G401 (cell line): Measurements from ENCODE around the gene PLGRKT. TPM values are rescaled to one million over a fixed set of nuclear protein-coding genes. Genes with fewer than 3 reads are reported as not detected.
"Not testable (repeated sequence)": the region's sequence is repeated elsewhere in the genome, so short reads cannot be mapped to it uniquely, and the experiment has no call there.

Experiments
- DNase-seq: peaks from one replicate; pipeline ENCODE4 v3.0.0-alpha.2; 2015; ENCODE audit warnings: low spot score
- in situ Hi-C: cut with HindIII; loops from 2 replicates; pipeline ENCODE4 v1.10.0; 2016; ENCODE audit warnings: low sequenced_read_pairs, mixed read lengths
- total RNA-seq: library from RNA; depleted of rRNA; stranded (reverse); fragments of >200 nt; shearing (Covaris generic); gene quantifications from 2 replicates; pipeline ENCODE4 v1.2.3, GENCODE V29; 2014; rRNA removed

Gene PLGRKT, protein sequence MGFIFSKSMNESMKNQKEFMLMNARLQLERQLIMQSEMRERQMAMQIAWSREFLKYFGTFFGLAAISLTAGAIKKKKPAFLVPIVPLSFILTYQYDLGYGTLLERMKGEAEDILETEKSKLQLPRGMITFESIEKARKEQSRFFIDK
- 62.0 and 102 TPM in 2 replicates for total RNA-seq

DNA sequence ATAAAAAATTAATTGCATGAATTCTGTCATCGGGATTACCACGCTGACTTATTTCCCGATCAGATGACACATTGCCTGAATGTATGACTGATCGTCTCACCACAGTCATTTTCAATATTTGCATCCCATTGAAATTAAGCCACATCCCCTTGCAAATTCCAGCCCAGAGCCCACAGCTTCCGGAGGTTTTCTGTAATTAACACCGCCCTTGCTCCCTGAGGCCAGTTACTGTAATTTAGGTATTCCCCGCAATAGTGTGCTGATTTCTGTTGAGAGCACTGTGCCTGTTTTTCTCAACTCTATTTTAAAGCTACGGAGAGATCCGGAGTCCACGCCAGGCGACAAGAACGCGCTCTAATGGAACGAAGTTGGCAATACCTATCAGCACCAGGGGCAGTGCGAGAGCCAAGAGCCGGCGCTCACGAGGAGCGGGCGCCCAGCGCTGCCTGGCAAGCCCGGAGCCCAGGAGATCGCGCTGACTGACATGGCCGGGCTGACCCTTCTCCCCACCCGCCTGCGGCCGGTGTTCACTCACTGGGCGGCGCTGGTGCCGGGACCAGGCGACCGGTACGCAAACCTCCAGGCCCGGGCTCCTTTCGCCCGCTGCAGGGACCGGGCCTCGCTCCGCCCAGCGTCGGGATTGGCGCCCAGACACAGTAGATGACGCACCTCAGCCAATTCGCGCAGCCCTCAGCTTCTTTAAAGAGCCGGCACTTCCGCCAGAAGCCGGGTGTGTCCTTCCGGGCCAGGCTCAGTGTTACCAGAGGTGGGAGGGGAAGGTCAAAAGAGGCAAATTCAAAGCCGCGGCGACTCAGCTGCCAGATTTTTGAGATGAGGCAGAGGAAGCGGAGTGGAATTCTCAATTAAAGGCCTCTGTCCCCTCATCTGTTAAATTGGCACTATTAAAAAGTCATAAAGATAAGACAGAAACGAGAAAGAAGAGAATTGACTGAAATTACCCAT lies at the start of gene PLGRKT:
TSS of gene PLGRKT (minus strand) at position 672 of the 963 bp plus-strand sequence. CDS start 5,948 bp downstream, outside the sequence.
- in situ Hi-C loops, result no loop called here
- DNase-seq, result peak; percentile 98

DNA sequence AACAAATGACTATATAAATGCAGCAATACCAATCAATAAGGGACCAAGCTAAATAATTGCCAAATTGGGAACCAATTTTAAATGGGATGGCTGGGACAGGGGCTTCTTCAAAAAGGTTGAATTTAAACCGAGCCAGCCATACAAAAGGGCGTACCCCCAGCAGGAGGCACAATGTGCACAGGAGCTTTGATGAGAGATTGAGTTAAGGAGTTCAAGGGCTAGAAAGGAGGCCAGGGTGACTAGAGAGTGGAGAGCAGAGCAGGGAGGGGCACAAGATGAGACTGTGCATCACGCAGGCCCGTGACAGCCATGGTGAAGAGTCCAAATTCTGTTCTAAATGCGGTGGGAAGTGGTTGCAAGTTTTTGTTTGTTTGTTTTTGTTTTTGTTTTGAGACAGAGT lies 49.3 kb upstream of the PLGRKT start:
- in situ Hi-C loops, result no loop called here
- DNase-seq, result no peak

DNA sequence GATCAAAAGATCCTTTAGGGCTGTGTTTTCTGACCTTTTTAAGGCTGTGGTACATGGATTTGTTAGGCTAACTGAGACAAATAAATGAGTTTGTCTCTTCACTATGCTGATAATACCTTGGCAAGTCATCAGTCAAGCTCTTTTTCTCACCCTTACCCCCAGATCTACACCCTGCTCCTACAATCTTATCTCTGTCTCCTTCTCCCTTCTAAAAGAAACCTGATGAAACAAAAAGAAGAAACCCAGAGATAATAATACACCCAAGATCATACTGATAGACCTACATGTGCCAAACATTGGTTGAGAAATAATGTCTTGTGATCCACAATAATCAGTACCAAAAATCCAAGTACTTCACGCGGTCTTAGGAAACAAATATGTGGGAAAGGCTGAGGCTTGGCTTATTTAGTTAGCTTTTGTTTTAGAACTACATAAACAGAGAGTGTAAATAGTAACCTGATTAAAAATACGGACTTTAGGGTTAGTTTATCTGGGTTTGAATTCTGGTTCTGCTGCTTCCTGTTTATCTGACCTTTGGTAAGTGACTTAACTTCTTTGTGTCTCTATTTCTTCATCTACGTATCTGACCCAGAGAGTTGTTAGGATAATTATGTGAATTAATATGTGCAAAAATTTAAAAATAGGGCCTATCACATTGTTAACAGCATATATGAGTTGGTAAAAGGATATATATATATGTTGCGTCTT lies 47.8 kb upstream of the PLGRKT start:
- in situ Hi-C loops, result no loop called here
- no peak for DNase-seq

DNA sequence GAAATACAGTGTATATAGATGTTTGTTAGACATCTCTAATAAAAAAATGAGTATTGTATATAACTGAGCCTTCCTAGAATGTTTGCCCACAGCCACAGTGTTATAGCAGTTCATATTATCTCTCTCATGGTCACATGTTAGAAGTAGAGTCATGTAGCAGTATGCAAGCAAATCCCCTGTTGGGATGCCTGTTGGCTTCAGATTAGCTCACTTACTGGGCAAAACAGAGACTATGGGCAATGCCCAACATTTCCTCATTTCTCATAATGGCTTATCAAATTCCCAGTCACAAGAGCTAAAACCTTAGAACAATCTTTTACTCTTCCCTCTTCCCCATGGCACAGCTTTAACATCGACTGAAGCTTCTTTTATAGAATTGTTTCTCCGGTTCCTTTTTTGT lies 45.6 kb upstream of the PLGRKT start:
- DNase-seq, result no peak
- in situ Hi-C loops, result no loop called here

DNA sequence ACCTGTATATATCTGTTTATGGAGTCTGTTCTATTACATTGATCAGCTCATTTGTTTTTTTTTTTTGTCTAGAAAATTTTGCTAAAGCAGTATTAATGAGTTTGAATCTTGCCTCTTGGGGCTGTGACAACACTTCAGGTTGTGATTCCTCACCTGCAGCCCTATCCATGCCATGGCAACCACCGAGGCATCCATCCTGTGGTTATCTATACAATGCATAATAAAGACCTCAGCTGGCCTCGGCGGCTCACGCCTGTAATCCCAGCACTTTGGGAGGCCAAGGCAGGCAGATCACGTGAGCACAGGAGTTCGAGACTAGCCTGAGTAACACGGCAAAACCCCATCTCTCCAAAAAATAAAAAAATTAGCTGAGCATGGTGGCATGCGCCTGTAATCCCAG lies 44.5 kb upstream of the PLGRKT start:
- no peak for DNase-seq
- in situ Hi-C loops, result no loop called here

DNA sequence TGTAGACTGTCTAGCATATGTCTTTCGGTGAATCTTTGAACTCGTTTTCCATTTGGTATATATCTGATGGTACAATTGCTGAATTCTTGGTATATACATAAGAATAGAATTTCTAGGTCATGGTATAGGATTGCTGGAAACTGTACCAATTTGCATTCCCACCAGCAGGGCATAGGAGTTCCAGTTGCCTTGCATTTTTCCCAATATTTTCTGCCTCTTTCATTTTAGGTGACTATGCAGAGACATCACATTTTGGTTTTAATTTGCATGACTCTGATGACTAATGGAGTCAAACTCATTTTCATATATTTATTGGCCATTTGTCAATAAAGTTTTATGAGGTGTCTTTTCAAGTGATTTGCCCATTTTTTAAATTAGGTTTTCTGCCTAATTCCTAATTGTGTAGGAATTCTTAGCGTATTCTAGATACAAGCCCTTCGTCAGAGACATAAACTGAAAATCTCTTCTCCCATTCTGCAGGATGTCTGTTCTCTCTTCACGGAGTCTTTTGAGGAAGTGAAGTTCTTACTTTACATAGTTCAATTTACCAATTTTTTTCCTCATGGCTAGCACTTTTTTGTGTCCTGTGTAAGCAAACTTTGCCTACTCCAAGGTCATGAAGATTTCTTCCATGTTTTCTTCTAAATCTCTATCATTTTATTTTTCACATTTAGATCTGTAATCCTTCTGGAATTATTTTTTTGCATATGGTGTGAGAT lies 43.8 kb upstream of the PLGRKT start:
- DNase-seq, result no peak
- in situ Hi-C loops, result no loop called here

DNA sequence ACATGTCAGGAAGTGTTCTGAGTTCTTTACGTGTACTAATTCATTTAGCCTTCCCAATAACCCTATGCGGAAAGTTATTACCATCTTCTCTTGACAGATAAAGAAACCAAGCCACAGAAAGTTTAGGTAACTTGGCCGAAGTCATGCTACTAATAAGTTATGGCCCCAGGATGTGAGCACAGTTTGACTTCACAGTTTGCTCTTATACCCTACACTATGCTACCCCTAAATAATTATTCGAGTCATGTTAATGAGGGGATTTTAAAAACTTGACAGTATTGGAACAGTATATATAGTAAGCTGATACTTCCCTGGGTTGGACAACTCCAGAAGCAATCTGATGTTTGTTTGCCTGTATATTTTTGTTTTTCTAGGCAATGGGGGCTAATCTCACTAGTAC lies 43.2 kb upstream of the PLGRKT start:
- in situ Hi-C loops, result no loop called here
- DNase-seq, result no peak

DNA sequence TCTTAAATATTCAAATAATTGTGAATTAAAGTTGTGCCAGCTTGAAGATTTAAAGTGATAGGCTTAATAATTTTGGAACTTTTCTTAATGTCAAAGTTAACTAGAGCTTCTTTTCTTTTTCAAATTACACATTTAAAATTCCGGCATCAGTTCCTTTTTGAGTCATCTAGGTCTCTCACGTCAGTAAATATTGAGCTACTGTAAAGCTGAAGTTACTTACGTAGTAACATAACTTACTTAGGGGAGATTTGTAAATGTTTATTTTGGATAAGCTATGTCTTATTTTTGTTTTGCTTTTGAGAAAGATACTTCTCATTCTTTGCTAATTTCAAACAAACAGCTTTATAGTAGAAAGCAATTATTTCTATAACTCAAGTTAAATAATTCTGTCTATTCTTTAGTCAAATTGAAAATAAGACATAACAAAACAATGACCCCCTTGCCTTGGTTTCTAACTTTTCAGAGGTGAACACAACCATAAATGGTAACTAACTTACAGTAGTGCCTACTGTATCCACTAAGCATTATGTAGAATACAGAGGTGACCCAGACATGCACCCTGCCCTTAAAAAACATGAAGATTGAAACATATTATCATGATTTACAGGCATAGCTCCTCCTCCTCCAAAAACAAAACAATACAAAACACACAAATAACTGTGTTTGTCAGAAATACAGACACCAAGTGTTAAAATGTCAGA lies 42.4 kb upstream of the PLGRKT start:
- in situ Hi-C loops, result no loop called here
- DNase-seq, result no peak

DNA sequence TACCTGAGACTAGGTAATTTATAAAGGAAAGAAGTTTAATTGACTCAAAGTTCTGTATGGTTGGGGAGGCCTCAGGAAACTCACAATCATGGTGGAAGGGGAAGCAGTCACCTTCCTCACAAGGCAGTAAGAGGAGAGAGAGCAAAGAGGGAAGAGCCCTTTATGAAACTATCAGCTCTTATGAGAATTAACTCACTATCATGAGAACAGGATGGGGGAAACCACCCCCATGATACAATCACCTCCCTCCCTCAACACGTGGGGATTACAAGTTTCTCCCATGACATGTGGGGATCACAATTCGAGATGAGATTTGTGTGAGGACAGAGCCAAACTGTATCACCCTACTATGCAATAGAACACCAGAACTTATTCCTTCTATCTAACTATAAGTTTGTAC lies 40.5 kb upstream of the PLGRKT start:
- in situ Hi-C loops, result no loop called here
- no peak for DNase-seq

DNA sequence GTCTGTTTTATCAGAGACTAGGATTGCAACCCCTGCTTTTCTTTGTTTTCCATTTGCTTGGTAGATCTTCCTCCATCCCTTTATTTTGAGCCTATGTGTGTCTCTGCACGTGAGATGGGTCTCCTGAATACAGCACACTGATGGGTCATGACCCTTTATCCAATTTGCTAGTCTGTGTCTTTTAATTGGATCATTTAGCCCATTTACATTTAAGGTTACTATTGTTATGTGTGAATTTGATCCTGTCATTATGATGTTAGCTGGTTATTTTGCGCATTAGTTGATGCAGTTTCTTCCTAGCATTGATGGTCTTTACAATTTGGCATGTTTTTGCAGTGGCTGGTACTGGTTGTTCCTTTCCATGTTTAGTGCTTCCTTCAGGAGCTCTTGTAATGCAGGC lies 37.9 kb upstream of the PLGRKT start:
- in situ Hi-C loops, DNase-seq: not testable (repeated sequence)

DNA sequence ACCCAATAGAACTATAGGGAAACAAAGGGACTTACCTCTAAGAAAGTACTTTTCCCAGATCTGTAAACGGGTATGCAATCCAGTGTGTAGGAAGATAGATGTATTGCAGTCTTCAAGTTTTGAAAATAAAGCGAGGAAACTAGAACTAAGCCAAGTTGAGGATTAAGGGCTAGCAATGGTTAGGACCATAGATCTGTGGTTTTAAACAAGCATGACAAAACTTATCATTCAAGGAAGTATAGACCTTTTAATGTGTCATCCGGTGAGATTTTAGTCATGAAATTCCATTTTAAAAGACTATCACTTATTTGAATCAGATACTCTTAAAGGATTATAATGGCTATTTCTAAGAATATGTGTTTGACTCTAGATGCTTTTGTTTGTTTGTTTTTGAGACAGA lies 33.1 kb upstream of the PLGRKT start:
- in situ Hi-C loops, result no loop called here
- no peak for DNase-seq

DNA sequence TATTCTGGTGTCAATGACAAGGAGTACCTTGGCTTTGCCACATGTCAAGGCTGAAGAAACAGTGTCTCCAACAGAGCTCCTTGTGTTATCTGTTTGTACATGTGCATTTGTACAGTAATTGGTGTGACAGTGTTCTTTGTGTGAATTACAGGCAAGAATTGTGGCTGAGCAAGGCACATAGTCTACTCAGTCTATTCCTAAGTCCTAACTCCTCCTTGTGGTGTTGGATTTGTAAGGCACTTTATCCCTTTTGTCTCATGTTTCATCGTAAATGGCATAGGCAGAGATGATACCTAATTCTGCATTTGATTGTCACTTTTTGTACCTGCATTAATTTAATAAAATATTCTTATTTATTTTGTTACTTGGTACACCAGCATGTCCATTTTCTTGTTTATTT lies 32.4 kb upstream of the PLGRKT start:
- no peak for DNase-seq
- in situ Hi-C loops, result no loop called here

DNA sequence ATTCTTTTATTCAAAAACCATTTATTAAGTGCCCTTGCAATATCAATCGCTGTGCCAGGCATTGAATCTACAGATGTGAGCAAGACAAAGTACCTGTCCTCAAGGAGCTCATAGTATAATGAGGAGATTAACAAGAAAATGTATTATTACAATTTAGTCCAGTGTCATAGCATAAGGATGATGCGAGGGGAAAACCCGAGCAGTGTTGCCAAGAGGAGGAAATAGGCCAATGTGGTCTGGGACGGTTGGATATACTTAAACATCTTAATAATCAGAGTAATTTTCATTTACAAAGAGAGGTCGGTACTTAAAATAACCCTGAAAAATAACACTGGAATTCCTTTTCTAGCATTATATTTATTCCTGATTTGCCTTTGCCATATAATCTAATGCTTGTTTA lies 31.1 kb upstream of the PLGRKT start:
- in situ Hi-C loops, result no loop called here

DNA sequence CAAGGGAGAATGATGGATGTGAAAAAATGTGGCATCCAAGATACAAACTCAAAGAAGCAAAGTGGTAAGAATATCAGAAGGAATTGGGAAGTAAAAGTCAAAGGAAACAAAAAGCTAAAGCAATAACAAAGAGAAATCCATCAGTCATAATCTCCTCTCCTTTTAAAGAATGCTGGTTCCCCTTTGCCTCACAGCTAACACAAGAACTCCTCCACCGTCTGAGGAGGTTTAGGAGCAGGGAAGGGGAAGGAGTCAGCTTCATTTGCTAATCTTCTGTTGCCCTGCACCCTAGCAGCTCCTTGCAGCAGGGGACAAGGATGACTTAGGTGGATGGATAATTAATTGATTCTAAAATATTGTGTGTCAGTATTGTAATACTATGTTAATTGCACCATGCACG lies 29.0 kb upstream of the PLGRKT start:
- no peak for DNase-seq
- in situ Hi-C loops, result no loop called here

More for the DNA sequence above, 31.1 kb upstream of the PLGRKT start:
- DNase-seq, result no peak

DNA sequence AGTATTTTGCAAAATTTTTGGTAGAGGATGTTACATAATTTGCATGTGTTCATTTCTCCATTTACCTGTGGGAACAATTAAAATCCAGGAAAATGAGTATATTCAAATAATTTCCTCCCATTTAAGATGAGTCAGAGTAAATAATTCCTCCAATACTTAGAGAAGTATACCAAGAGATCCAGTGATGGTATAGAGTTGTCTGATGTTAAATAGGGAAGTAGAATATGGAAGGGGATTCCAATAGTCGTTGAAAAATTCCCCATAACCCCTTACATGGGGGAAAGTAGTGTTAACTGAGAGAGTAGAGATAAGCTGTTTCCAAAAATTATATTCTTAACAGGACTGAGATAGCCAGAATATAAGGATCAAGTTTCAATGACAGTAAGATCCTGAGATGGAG lies 28.3 kb upstream of the PLGRKT start:
- in situ Hi-C loops, result no loop called here
- DNase-seq, result no peak

DNA sequence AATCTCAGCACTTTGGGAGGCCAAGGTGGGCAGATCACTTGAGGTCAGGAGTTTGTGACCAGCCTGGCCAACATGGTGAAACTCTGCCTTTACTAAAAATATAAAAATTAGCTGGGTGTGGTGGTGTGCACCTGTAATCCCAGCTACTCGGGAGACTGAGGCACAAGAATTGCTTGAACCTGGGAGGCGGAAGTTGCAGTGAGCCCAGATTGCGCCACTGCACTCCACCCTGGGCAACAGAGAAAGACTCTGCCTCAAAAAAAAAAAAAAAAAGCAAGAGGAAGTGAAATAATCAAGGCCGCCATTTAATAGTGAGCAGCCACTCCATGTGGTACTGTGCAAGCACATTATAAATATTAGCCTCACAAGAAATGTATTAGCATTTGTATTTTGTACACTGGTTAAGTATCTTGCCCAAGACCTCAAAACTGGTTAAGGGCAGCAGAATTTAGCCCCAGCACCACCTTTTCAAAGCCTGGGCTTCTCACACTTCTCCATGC lies 27.2 kb upstream of the PLGRKT start:
- in situ Hi-C loops, DNase-seq: not testable (repeated sequence)

DNA sequence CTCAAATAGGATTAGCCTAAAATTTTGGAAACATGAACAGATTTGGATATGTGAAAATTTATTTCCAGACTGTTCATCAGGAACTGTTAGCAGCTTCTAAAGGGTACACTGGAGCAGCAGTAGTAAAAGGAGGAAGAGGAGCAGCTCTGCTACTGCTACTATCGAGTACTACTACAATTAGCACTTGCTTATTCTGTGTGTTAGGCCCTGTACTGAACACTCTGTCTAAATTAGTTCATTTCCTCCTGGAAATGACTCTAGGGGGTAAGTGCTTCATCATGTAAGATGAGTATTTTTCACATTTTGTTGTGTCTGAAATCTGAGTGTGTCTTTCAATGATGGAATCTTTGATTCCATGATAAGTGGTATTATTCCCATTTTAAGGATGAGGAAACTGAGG lies 22.4 kb upstream of the PLGRKT start:
- DNase-seq, result no peak
- in situ Hi-C loops, result no loop called here

DNA sequence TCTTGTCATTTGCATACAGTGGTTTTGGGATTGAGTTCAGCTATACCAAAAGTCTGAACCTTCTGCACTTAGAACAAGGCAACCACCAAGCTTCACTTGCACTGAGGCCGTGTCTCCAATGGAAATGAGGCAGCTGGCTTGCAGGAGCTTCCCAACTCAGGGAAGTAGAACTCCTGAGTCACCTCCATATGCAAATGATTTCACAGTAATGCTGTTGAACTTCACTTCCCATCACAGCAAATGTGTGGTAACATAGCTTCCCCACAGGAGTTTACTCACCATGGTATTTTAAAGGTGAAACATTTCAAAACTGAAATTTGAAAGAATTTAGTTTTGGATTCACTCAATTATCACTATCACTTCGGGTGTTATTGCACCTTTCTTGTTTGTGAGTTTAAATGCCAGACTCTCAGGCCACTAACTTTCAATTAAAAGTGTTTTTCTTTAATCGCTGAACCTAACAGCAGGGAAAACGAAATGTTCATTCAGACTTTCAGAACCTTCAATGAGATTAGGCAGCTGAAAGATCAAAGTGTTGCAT lies 21.6 kb upstream of the PLGRKT start:
- in situ Hi-C loops, result no loop called here
- DNase-seq, result no peak
